T-helper 1 cell treated with Interleukin-12 subunit alpha and Interleukin-12 subunit beta and Interleukin-4 antibody, amounts not matched to agents 30 ng/mL and 1 ng/mL, for 36 hours (primary cell): ENCODE data around the gene SLC1A7. TPM values are rescaled to one million over a fixed set of nuclear protein-coding genes. Genes with fewer than 3 reads are reported as not detected.

Experiments used
- intact Hi-C: fragments of 100-400 bp; cut with micrococcal nuclease; formaldehyde crosslinking; loops from one replicate; pipeline ENCODE4 v1.15.1; 2024
- total RNA-seq: library from RNA; stranded (reverse); gene quantifications from 2 replicates; pipeline ENCODE4 v1.2.3, GENCODE V29; 2022

Gene SLC1A7
- total RNA-seq, 1 donor from 2014 or later = not detected

DNA sequence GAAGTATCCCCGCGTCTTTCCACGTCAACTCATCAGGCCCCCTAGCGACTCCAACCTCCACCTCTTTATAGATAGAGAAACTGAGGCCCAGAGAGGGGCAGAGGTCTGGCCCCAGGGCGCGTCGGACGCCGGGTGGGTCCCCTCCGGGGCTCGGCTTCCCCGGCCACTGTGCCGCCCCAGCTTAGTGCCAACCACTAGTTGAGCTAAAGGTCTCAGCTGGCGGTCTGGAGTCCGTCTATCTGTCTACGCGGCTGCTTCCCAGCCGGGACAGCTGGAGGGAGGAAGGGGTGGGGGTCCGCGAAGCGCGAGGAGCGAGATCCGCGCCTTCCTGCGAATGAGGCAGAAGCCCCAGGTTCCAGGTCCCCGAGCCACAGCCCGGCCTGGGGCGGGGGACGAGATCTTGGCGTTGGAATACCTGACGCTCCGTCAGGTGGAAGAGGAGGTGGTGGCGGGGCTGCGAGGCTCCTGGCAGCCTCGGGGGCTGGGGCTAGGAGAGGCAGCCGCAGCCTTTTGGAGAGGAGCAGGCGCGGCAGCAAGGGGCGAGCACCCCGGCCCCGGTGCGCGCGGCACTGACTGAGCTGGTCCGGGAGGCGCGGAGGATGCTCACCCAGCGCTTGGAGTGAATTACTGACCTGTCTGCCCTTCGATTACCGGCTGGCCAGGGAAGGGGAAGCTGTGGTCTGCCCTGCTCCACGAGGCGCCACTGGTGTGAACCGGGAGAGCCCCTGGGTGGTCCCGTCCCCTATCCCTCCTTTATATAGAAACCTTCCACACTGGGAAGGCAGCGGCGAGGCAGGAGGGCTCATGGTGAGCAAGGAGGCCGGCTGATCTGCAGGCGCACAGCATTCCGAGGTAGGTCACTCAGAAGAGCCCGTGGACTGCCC, 79.5 kb downstream of the SLC1A7 start:
- intact Hi-C loops = no loop called here

DNA sequence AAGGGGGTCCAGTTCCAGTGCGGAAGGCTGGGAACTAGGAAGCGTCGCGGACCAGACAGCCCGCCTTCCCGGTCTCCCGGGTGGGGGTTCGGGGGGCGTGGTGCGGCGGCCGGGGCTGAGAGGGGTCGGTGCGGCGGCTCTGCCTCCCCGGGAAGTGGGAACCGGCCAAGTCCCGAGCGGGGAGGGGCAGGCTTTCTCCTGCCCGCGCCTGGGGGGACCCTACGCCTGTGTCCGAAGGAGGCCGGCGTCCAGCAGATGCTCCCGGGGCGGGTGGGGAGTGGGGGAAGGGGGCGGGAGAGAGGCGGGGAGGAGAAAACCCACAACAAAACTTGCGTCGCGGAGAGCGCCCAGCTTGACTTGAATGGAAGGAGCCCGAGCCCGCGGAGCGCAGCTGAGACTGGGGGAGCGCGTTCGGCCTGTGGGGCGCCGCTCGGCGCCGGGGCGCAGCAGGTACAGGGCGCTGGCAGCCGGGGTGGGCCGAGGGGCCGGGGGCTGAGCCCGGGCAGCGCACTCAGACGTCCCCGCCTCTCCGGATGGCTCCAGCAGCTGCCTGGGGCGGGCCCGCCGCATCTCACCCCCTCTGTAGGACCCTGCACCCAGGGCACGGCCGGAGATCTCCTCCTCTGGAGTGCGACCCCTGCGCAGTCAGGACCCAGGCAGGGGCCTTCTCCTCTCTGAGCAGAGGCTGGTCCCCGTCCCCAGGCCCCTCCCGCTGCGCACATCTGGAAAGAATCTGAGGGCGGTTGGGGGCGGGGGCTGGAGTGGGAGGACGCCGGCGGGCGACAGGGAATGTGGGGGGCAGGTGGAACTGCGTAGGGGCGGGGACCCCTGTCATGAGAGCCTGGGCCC, 80.4 kb downstream of the SLC1A7 start, which contains the start of gene PODN:
Gene PODN (plus strand): TSS at position 355 of the 849 bp plus-strand sequence. CDS start 7,643 bp downstream, outside the sequence.
- intact Hi-C loops = no loop called here

DNA sequence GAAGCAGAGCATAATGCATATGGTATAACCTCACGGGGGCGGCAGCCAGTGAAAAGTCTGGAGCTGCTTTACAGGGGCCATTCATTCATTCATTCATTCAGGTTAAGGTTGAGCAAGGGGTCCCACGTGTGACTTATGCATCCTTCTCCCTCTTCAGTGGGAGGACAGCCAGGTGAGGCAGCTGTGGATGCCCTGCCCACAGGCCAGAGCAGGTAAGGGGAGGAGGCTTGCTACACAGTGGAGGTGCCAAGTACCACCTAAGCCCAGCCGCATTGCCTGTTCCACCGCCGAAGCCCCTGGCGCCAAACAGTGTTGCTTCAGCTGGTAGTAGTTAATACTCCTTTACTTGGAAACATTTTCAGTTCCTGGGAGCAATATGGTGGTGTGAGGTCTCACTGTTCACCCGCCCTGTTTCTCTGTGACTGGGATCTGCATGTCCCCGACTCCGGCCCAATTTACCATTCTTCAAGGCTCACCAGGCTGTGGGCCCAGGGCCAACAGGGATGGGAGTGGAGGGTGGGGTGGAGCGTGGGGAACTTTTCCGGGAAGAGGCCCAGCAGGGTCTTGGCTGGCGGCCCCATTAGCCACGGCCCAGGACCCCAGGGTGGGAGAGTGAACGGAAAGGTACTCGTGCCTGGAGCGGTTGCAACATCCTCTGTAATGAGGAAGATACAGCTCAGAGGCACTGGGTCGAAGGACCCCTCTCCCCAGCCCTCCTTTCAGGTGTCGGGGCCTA, 81.1 kb downstream of the SLC1A7 start:
- intact Hi-C loops = no loop called here

DNA sequence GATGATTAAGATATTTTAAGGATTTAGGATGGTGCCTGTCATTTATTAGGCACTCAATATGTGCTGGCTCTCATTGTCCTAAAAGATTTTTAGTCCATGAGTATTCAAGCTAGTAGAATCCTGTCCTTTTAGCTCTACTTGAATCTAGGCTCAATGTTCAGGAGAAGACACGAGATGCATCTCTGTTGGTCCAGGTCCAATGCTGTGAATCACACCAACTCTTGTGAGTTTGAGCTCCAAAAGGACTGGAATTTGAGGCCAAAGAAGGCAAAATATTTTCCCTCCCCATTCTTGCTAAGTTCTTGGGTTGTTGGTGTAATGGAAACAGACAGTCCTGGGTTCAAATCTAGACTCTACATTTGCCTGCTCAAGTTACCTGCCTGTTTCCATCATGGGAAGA, 81.9 kb downstream of the SLC1A7 start:
- intact Hi-C loops = no loop called here

DNA sequence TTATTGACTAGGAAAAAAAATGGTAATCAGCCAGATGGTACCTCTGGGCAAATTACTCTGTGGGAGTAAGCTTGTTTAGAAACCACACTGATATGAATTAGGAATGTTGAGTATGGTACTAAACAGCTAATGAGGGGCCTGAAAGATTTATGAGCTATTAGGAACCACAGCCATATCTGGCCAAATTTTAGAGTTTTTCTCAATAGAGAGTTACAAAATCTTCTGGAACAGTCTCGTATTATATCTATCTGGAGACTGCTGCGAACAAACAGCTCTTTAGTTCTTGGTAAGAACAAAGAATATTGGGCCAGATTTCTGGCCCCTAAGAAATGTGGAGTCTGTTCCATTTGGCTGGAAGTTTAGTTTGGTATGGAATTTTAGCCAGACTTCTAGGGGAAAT, 85.3 kb downstream of the SLC1A7 start:
- intact Hi-C loops = no loop called here

DNA sequence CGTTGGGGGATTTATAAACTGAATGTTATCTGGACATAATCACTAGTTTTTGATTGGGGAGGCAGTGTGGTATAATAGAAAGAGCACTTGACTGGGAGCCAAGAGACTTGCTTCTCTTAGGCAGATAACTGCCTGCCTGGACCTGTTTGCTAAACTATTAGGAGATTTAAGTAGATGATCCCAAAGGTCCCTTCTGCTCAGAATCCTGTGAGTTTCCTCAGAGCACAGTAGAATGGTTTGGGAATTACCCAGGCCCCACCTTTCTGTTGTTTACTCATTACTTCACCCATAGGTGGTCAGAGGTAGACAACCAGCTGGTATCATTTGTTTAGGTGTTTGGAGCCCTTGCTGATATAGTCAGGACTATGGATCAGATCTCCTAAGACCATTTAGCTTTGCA, 90.8 kb downstream of the SLC1A7 start:
- intact Hi-C loops = no loop called here

DNA sequence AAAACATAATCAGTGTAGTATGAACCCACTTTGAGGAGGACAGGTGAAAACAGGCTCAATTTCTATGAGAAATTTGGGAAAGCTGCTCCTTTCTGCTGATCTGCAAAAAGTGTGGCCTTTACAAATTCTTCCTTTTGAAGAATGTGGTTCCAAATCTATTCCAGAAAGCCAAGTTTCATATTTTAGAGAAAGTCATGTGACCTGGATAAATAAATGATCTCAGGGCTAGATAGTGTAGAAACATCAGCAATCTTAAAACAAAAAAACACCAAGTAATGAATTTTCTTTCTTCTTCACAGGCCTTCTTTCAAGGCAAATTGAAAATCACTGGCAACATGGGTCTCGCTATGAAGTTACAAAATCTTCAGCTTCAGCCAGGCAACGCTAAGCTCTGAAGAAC, 92.1 kb downstream of the SLC1A7 start:
- intact Hi-C loops = no loop called here

DNA sequence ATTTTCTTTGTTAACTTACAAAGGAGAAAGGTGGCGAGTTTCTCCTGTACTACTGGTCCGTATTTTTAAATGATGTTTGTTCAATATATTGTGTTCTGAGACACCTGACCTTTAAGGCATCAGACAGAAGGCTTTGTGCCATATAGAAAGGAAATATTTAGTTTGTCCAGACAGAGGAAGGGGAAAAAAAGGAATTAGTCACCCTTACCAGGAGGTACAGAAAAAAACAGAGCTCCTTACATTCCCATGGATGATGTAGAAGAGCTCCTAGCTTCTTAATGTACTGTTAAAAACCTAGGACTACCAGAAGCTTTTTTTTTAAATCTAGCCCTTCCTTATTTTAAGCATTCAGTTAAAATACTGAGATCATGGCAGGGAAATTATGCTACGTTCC, 92.9 kb downstream of the SLC1A7 start:
- intact Hi-C loops = no loop called here

DNA sequence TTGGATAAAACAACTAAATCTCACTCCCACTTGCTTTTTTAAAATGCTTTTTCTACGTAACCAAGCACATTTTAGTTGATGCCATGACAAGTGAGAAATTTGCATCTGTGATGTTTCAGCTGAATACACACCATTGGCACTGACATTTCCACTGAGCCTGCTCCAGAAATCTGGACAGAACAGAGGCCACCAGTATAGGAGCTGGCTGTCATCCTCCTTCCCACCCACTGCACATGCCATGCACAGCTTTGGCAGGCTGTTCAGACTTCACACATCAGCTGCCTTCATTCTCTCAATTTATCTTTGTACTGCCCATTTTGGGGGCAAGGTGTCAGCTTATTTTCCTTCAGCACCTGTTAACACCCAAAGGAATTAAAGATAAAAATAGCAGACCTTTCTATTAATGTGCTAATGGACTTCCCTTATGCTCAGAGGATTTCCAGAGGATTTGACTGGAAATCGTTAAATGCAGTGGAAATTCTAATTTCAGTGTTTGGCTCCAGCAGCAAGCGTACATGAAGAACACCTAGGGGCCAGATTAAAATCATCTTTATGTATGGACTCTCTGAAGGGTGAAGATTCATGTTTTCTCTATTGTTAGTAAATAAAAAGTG, 93.4 kb downstream of the SLC1A7 start:
- intact Hi-C loops = no loop called here

DNA sequence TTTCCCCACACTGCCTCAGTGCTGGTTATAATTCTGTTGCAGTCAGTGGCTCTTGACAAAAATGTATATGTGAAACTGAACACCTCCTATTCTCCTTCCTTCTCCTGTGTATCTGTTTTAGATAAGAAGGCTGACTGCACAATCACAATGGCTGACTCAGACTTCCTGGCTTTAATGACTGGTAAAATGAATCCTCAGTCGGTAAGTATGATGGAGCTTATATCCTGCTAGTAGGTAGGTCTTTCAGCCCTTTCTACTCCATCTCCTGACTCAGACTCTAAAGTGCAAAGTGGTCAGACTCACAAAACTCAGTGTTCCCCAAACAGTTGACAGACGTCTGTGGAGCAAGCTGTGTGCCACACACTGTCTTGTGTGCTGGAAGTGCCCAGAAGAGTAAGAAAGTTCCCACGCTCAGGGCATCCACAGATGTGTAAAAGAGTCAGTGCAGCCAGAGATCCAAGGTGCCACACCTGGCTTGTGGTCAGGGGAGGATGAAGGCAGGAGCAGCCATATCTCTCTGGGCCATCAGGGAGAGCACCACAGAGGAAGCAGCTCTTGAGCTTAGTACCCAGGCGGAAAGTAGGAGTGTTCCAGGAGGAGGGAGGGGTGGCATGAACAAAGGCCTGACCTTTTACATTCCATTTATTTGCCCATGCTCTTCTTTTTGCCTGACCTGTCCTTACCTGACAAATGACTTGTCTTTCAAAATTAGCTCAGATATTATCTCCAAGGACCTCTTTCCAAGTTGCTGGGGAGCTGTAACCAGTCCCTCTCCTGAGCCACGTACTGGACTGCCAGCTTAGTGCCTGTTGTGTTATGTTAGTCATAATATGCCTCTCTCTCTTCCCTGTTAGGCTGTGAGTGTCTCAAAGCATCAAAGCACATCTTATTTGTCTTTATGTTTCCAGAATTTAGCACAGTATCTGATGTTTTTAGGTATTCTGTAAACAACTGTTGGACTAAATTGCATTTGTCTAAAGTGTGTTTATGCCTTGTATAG, 94.4 kb downstream of the SLC1A7 start:
- intact Hi-C loops = no loop called here

DNA sequence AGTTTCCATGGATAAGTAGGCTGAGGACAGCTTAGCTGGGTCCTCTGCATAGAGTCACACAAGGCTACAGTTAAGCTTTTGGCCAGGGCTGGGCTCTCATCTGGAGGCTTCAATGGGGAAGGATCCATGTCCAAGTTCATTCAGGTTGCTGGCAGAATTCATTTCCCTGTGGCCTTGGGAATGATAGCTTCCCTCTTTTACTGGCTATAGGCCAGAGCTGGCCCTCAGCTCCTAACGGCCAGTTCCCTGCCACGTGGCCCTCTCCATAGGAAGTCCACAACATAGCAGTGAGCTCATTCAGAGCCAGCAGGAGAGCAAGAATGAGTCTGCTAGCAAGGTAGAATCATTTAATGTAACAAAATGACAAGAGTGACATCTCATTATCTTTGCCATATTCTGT, 95.5 kb downstream of the SLC1A7 start:
- intact Hi-C loops = no loop called here

DNA sequence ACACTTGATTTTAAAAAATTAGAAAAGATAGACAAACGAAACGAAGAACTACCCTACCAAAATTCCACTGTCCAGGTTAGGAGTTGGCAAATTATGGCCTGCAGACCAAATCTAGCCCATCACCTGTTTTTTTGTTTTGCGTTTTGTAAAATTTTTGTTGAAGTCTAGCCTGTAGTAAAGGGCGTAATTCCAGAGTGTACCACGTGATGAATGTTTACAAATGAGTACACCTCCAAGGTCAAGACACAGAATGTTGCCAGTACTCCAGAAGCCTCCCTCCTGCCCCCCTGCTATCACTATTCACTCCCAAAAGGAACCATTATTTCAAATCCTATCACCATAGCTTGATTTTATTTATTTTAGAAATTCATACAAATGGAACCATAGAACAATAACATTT, 97.5 kb downstream of the SLC1A7 start:
- intact Hi-C loops = no loop called here

DNA sequence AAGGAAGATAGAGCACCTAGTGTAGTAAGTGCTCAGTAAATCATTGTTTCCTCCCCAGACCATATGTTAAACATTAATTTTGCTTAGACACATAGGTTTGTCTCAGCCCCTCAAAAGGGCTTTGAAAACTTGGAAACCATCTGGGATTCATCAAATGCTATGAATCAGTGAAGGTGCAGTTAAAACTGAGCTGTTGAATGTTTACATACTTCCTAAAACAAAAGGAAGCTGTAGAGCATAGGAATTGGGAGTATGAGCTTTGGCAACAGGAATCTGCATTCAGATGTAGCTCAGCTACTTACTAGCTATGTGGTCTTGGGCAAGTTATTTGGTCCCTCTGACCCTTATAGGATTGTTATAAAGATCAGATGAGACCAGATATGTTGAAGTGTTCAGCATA, 99.2 kb downstream of the SLC1A7 start:
- intact Hi-C loops = no loop called here

DNA sequence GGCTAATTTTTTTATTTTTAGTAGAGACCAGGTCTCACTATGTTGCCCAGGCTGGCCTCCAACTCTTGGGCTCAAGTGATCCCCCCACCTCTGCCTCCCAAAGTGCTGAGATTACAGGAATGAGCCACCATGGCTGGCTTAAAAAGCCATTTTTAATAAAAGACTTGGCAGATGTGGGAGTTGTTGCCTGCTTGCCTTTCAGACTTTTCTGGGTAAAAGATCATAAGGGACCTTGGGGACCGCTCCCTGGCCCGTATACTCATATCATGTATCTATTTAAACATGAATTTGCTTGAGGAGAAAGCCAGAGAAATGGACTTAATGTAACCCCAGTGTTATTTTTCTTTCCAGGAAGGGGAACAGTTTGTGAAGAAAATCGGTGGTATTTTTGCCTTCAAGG, 103.9 kb downstream of the SLC1A7 start:
- intact Hi-C loops = no loop called here

Other genes with a start within 250 kb of the SLC1A7 start
- gene ECHDC2, start 220.9 kb downstream of the SLC1A7 start, total RNA-seq = 92.4 and 93.9 TPM in 2 replicates
- gene SCP2, start 215.4 kb downstream of the SLC1A7 start, total RNA-seq = 87.6 and 98.1 TPM in 2 replicates
- not detected in 2 replicates for gene PODN, start 80.4 kb downstream of the SLC1A7 start, total RNA-seq
- 12.4 and 12.9 TPM in 2 replicates for gene CPT2, start 54.2 kb upstream of the SLC1A7 start, total RNA-seq
- 45.8 and 46.7 TPM in 2 replicates for gene CZIB, start 78.0 kb upstream of the SLC1A7 start, total RNA-seq
- gene MAGOH, start 95.9 kb upstream of the SLC1A7 start, total RNA-seq = 67.7 and 71.7 TPM in 2 replicates
- gene LRP8, start 185.4 kb upstream of the SLC1A7 start, total RNA-seq = 68.4 and 71.7 TPM in 2 replicates